Neural cell (in vitro differentiated cells): ENCODE measurements around the gene FLYWCH2.

Experiments
- CTCF ChIP-seq: fragments of 450-650 bp; IDR thresholded peaks from 2 replicates; pipeline ENCODE4 v1.5.1; 2014; ENCODE audit warnings: antibody characterized with exemption, mild to moderate bottlenecking, moderate library complexity; ENCODE audit not compliant: poor library complexity, severe bottlenecking
- MXI1 ChIP-seq: fragments of 450-650 bp; conservative IDR thresholded peaks from 2 replicates; pipeline ENCODE4 v1.6.1; 2014; ENCODE audit warnings: antibody characterized with exemption, mild to moderate bottlenecking; ENCODE audit not compliant: poor library complexity, severe bottlenecking
- POLR2AphosphoS5 ChIP-seq: IDR thresholded peaks from 2 replicates; pipeline ENCODE4 v1.6.1; 2012
- REST ChIP-seq: IDR thresholded peaks from 2 replicates; pipeline ENCODE4 v1.6.1; 2012; ENCODE audit warnings: borderline replicate concordance
- SMC3 ChIP-seq: fragments of 450-650 bp; conservative IDR thresholded peaks from 2 replicates; pipeline ENCODE4 v1.6.1; 2014; ENCODE audit warnings: antibody characterized with exemption, mild to moderate bottlenecking, moderate library complexity; ENCODE audit not compliant: poor library complexity
- TAF1 ChIP-seq: IDR thresholded peaks from 2 replicates; pipeline ENCODE4 v1.6.1; 2012; ENCODE audit warnings: low read depth

DNA sequence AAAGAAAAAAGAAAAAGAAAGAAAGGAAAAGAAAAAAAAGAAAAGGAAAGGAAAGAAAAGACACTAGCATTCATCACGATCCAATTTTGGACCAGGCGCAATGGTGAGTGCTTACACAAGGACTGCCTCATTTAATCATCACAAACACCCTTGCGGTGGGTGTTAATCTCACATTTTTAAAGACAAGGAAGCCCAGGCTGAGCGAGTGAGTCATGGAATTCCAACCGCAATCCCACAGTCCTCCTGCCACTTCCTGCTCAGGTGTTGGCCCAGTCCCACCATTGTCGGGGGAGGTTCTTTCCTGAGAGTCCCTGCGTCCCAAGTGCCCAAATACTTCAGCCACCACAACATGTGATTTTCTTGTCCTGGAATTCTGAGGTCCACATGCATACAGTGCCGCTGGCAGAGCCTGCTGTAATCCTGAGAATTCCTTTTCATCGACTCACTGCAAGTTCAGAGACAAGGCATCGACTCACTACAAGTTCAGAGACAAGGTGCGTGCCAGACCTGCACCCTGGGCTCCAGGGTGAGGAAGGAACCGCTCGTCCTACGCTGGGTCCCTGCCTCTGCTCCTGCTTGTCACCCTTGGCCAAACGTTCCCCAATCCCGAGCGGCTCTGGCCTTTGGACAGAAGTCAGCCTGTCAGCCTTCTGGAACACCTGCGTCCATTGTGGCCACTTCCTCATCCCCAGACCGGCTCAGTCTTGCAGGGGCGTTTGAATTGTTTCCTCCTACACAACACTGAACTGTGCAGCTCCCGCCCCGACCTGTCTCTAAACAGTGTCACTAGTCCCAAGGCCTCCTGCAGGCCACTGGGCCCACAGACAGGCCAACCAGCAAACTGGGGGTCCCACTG lies 47.1 kb upstream of the FLYWCH2 start:
- TF ChIP-seq SMC3 (no peak), REST (no peak), CTCF (no peak), MXI1 (no peak), TAF1 (no peak), POLR2AphosphoS5 (no peak)
